DND-41 (cell line): ENCODE results near the gene NUDT5.

Experiments used
- ATAC-seq: fragments of 200-7000 bp; cut with Tn5 transposase; 3 replicates; pipeline ENCODE4 v1.9.1; 2021; ENCODE audit warnings: low read depth; ENCODE audit not compliant: insufficient read depth
- DNase-seq: peaks from one replicate; pipeline ENCODE4 v3.0.0-alpha.2; 2020
- H2AFZ ChIP-seq: 2 replicates; pipeline ENCODE4 v1.6.0; 2012; ENCODE audit warnings: low read depth, low read length
- H3K27ac ChIP-seq: 2 replicates; pipeline ENCODE4 v1.5.1; 2012; ENCODE audit warnings: low read length, inconsistent platforms
- H3K27me3 ChIP-seq: fragments of 200-600 bp; sonication (generic); 2 replicates; pipeline ENCODE4 v1.6.0; 2012; ENCODE audit warnings: low read length, mild to moderate bottlenecking, inconsistent platforms; ENCODE audit not compliant: insufficient read depth, poor library complexity
- H3K36me3 ChIP-seq: 2 replicates; pipeline ENCODE4 v1.5.1; 2012; ENCODE audit warnings: low read length, inconsistent platforms; ENCODE audit not compliant: insufficient read depth
- H3K4me1 ChIP-seq: 2 replicates; pipeline ENCODE4 v1.5.1; 2012; ENCODE audit warnings: mild to moderate bottlenecking, low read length; ENCODE audit not compliant: insufficient read depth
- H3K4me2 ChIP-seq: 2 replicates; pipeline ENCODE4 v1.6.0; 2012; ENCODE audit warnings: mild to moderate bottlenecking, moderate library complexity, low read length, inconsistent platforms; ENCODE audit not compliant: insufficient read depth
- H3K4me3 ChIP-seq, 2 experiments: fragments of 200-600 bp in 1 of 2; shearing (Covaris generic) in 1 of 2; 2 replicates each; pipeline ENCODE4 v1.5.1; 2012 to 2016; ENCODE audit warnings: inconsistent platforms in 2 of 2, low read length in 2 of 2, mild to moderate bottlenecking in 2 of 2, low read depth in 1 of 2, moderate library complexity in 1 of 2
- H3K79me2 ChIP-seq: 2 replicates; pipeline ENCODE4 v1.6.0; 2012; ENCODE audit warnings: low read length, inconsistent platforms; ENCODE audit not compliant: insufficient read depth
- H3K9ac ChIP-seq: 2 replicates; pipeline ENCODE4 v1.6.0; 2012; ENCODE audit warnings: low read depth, mild to moderate bottlenecking, inconsistent platforms, low read length, moderate library complexity
- H3K9me3 ChIP-seq: 2 replicates; pipeline ENCODE4 v1.5.1; 2012; ENCODE audit warnings: low read length, moderate library complexity, mild to moderate bottlenecking, inconsistent platforms; ENCODE audit not compliant: insufficient read depth, severe bottlenecking
- H4K20me1 ChIP-seq: 2 replicates; pipeline ENCODE4 v1.6.0; 2012; ENCODE audit warnings: low read length; ENCODE audit not compliant: insufficient read depth
- CTCF ChIP-seq: IDR thresholded peaks from 2 replicates; pipeline ENCODE4 v1.5.1; 2012; ENCODE audit warnings: borderline replicate concordance, low read length, moderate library complexity, mild to moderate bottlenecking; ENCODE audit not compliant: poor library complexity, severe bottlenecking; ENCODE audit errors: extremely low read depth
- EZH2 ChIP-seq: IDR thresholded peaks from 3 replicates; pipeline ENCODE4 v1.6.1; 2012; ENCODE audit warnings: borderline replicate concordance, low read depth, mild to moderate bottlenecking, moderate library complexity, low read length, inconsistent platforms; ENCODE audit not compliant: severe bottlenecking

The NUDT5 gene

GRCh38 chr10:12212454-12212853, 16.8 kb upstream of the NUDT5 start:
- Histone ChIP-seq H3K27ac (no peak overlapping the region), H3K79me2 (peaks cover 22% of the 10 kb centered on the region), H3K27me3 (no peaks in the 10 kb centered on the region), H3K4me3 (no peak overlapping the region), H4K20me1 (peaks cover 21% of the 10 kb centered on the region; the same call in 1 of the 2 replicates), H3K4me2 (no peak overlapping the region), H3K36me3 (peaks cover 83% of the 10 kb centered on the region), H3K9ac (no peak overlapping the region), H2AFZ (no peak overlapping the region), H3K4me1 (no peaks in the 10 kb centered on the region), H3K9me3 (no peaks in the 10 kb centered on the region)
- DNase-seq (no peak), ATAC-seq (no peak)
- no peak for TF ChIP-seq CTCF

- no peak overlapping the region for H2AFZ ChIP-seq
Observed at GRCh38 chr10:12208460-12208859, 12.8 kb upstream of the NUDT5 start.

GRCh38 chr10:12207114-12207513, 11.4 kb upstream of the NUDT5 start:
- TF ChIP-seq EZH2 (no peak), CTCF (no peak)
- H3K9ac ChIP-seq = no peak overlapping the region
- H3K27ac ChIP-seq = no peak overlapping the region
- H3K27me3 ChIP-seq = no peaks in the 10 kb centered on the region
- H3K9me3 ChIP-seq = no peaks in the 10 kb centered on the region
- no peak for ATAC-seq
- H2AFZ ChIP-seq = no peak overlapping the region
- H4K20me1 ChIP-seq = peaks cover 26% of the 10 kb centered on the region; the same call in 1 of the 2 replicates
- peaks cover 85% of the 10 kb centered on the region for H3K36me3 ChIP-seq
- no peak for DNase-seq
- peaks cover 60% of the 10 kb centered on the region for H3K79me2 ChIP-seq
- H3K4me2 ChIP-seq = no peak overlapping the region
- no peaks in the 10 kb centered on the region for H3K4me1 ChIP-seq
- H3K4me3 ChIP-seq = no peak overlapping the region

More at GRCh38 chr10:12208460-12208859, 12.8 kb upstream of the NUDT5 start:
- Histone ChIP-seq H3K36me3 (peaks cover 83% of the 10 kb centered on the region), H3K4me3 (no peak overlapping the region), H3K4me1 (no peaks in the 10 kb centered on the region), H4K20me1 (peaks cover 20% of the 10 kb centered on the region; the same call in 1 of the 2 replicates), H3K27me3 (no peaks in the 10 kb centered on the region), H3K4me2 (no peak overlapping the region), H3K79me2 (peaks cover 46% of the 10 kb centered on the region), H3K27ac (no peak overlapping the region), H3K9ac (no peak overlapping the region), H3K9me3 (no peaks in the 10 kb centered on the region)
- ATAC-seq (no peak), DNase-seq (no peak)
- no peak for TF ChIP-seq CTCF
- TF ChIP-seq EZH2 = no peak

- H3K9me3 ChIP-seq = no peaks in the 10 kb centered on the region
- H2AFZ ChIP-seq = no peak overlapping the region
- H3K9ac ChIP-seq = no peak overlapping the region
- H3K27me3 ChIP-seq = no peaks in the 10 kb centered on the region
- H3K79me2 ChIP-seq = peaks cover 80% of the 10 kb centered on the region
- TF ChIP-seq CTCF (no peak), EZH2 (no peak)
- ATAC-seq (no peak), DNase-seq (no peak)
- H4K20me1 ChIP-seq = peaks cover 40% of the 10 kb centered on the region; the same call in 1 of the 2 replicates
- no peak overlapping the region for H3K27ac ChIP-seq
- H3K4me3 ChIP-seq = no peak overlapping the region
- peaks cover 86% of the 10 kb centered on the region for H3K36me3 ChIP-seq
- peaks cover 9% of the 10 kb centered on the region; the same call in 1 of the 2 replicates for H3K4me1 ChIP-seq
- H3K4me2 ChIP-seq = no peak overlapping the region
Observed at GRCh38 chr10:12205082-12205481, 9.4 kb upstream of the NUDT5 start.
